ENCODE data around the gene KNDC1. TPM values are rescaled to one million over a fixed set of nuclear protein-coding genes. Genes with fewer than 3 reads are reported as not detected.

Gene KNDC1
- total RNA-seq, 1 experiment from 2014 or later = 15.7 TPM

- Histone ChIP-seq H3K4ac (ENCODE audit: low read depth, low read length) (no peak overlapping the region), H4K91ac (ENCODE audit: insufficient read length, low read depth, low read length) (no peak overlapping the region), H2BK15ac (ENCODE audit: low read depth, low read length) (no peak overlapping the region), H3K4me1 (ENCODE audit: insufficient read depth, low read length) (no peaks in the 10 kb centered on the region), H3K4me2 (ENCODE audit: insufficient read depth, insufficient read length, low read length) (no peak overlapping the region), H3K56ac (ENCODE audit: insufficient read length, low read depth, low read length) (no peak overlapping the region), H2BK20ac (ENCODE audit: low read depth, low read length, poor library complexity, severe bottlenecking) (no peak overlapping the region), H4K5ac (ENCODE audit: insufficient read length, low read depth, low read length) (no peak overlapping the region), H2BK12ac (ENCODE audit: insufficient read length, low read depth, low read length) (no peak overlapping the region), H3K9ac (ENCODE audit: extremely low read depth, insufficient read length, low read length) (no peak overlapping the region), H4K20me1 (ENCODE audit: control insufficient read depth, insufficient read depth, insufficient read length) (no peaks in the 10 kb centered on the region), H4K8ac (replicated peaks; ENCODE audit: insufficient read length, low read depth, low read length) (no peak overlapping the region), H3K9me3 (ENCODE audit: control insufficient read depth, low read depth, low read length) (no peaks in the 10 kb centered on the region), H3K14ac (ENCODE audit: insufficient read depth, low read length) (no peak overlapping the region; the same call in 1 of the 2 replicates), H2BK120ac (ENCODE audit: low read depth, low read length, poor library complexity, severe bottlenecking) (no peak overlapping the region), H3T11ph (ENCODE audit: low read length) (no peak overlapping the region), H3K27ac (ENCODE audit: insufficient read length, low read depth, low read length) (no peak overlapping the region), H3K23me2 (ENCODE audit: insufficient read length, low read depth, low read length, poor library complexity, severe bottlenecking) (no peaks in the 10 kb centered on the region), H3K79me2 (ENCODE audit: insufficient read depth, low read length) (no peaks in the 10 kb centered on the region), H3K18ac (ENCODE audit: insufficient read length, low read depth, low read length) (no peak overlapping the region), H3K23ac (ENCODE audit: insufficient read length, low read depth, low read length) (no peak overlapping the region), H3K79me1 (ENCODE audit: insufficient read depth, low read depth, low read length, poor library complexity, severe bottlenecking) (no peaks in the 10 kb centered on the region), H3K27me3 (ENCODE audit: insufficient read depth, low read length) (no peaks in the 10 kb centered on the region), H2AK5ac (ENCODE audit: insufficient read length, low read length) (no peak overlapping the region), H2BK5ac (ENCODE audit: insufficient read length, low read length) (no peak overlapping the region), H2AFZ (ENCODE audit: low read length) (no peak overlapping the region)
- Mint-ChIP-seq H3K4me3 (no peak overlapping the region), H3K9me3 (no peaks in the 10 kb centered on the region), H3K27me3 (ENCODE audit: low read depth) (no peaks in the 10 kb centered on the region; the same call in 1 of the 2 replicates), H3K27ac (no peak overlapping the region), H3K4me1 (0 out of 4 replicates have a peak, but pooled peaks cover 0 to 2% of the 10 kb centered on the region in 2 experiments), H3K36me3 (ENCODE audit: insufficient read depth in 1 of 3, low read depth in 3 of 3) (peaks cover 1 to 5% (median 2%) of the 10 kb centered on the region in 3 experiments; a peak in 3 of 7 replicates)
- no peak for TF ChIP-seq CTCF (conservative IDR thresholded peaks at IDR 0.05)
- WGBS (ENCODE audit: extremely low coverage, insufficient read length, low lambda C conversion rate) = no CpG with 5 or more reads among the region's 38 CpGs
- DNase-seq = no peak
These were observed 40.1 kb downstream of the KNDC1 start for GRCh38 chr10:133199992-133200611.

Data from H9 (cell line).